Astrocyte (in vitro differentiated cells and primary cell): ENCODE data around the gene CNST.

Experiments used
- CTCF ChIP-seq: IDR thresholded peaks from 2 replicates; pipeline ENCODE4 v1.5.1; 2011; ENCODE audit warnings: low read depth, mild to moderate bottlenecking, inconsistent platforms, low read length, moderate library complexity; ENCODE audit not compliant: insufficient read depth
- EZH2 ChIP-seq: IDR thresholded peaks from 2 replicates; pipeline ENCODE4 v1.6.1; 2012; ENCODE audit warnings: mild to moderate bottlenecking, low read length, inconsistent platforms; ENCODE audit not compliant: insufficient read depth

GRCh38 chr1:246552110-246552509, 14.1 kb upstream of the CNST start:
- TF ChIP-seq CTCF (no peak), EZH2 (no peak)
